Esophagus mucosa (tissue), 1 donor: Measurements from ENCODE around the gene TSPAN14. TPM values are rescaled to one million over a fixed set of nuclear protein-coding genes. Genes with fewer than 3 reads are reported as not detected.
A peak's percentile ranks its signal among the peaks of the same experiment; 100 is the strongest.

Source experiments
- ATAC-seq: fragments of 200-7000 bp; cut with Tn5 transposase; one replicate; pipeline ENCODE4 v1.9.1; 2020
- total RNA-seq: library from RNA; stranded (reverse); gene quantifications from one replicate; pipeline ENCODE4 v1.2.4, GENCODE V29; 2023
- donor health status: DM: yes; HTN: yes; CAD: no.

Gene TSPAN14
- total RNA-seq, 1 donor from 2014 or later, result 94.6 TPM

DNA sequence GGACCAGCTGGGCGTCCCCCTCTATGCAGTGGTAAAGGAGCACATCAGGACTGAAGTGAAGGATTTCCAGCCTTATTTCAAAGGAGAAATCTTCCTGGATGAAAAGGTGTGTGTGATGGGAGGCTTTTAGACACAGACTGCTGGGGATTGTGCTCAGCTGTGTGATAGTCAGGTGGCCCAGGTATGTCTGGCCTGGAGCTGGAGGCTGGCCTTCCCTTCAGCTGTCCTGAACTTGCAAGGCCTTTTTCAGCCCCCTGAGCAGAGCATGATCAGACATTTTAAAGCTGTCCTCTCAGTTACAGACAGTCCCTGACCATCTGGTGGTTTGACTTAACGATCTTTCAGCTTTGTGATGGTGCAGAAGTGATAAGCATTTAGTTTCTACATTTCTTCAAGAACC is 28.2 kb upstream of the TSPAN14 start:
- ATAC-seq, result no peak

DNA sequence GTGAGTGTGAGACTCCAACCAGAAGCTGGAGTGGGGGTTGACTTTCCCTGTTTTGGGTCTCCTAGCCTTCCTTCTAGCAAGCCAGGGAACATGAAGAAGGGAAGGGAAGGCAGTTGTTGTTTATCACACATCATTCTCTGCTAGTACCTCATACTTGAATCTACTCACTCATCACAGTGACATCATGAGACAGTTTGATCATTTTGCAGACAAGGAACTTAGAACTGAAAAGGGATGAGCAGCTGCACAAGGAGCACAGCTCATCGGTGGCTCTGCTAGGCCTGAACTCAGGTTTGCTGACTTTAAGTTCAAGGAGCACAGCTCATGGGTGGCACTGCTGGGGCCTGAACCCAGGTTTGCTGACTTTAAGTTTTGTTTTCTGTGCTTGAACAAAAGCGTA is 26.6 kb upstream of the TSPAN14 start:
- ATAC-seq, result no peak

DNA sequence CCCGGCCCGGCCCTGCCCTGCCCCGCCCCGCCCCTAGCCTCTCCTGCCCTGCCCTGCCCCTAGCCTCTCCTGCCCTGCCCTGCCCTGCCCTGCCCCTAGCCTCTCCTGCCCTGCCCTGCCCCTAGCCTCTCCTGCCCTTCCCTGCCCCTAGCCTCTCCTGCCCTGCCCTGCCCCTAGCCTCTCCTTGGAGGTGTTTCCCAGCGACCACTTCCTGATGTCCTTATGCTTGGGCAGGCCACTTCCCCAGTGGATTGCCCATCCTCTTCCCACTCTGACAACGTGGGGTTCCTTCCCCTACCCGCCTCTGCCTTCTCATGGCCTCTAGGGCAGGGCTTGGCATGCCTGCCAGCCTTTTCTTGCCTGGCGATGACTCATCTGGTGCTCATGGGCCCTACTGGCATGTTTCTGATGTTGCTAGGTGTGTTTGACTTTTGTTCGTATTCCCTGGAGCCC is 24.6 kb upstream of the TSPAN14 start:
- peak; percentile 97 for ATAC-seq

DNA sequence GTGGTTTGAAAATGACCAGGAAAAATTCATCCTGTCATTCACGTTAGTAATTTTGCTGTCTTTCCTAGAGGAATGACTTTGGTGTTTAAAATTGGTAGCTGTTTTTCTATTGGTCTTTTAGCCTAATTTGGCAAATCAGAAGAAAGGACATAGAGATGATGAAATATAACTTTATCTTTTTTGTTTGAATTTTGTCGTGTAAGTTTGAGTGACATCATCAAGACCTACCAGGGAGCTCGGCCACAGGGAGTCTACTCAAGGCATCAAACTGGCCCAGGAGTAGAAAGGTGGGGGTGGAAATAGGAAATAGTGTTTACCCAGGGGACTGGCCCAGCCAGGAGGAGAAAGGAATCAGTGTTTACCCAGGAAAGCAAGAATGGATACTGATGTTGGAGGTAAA is 21.0 kb upstream of the TSPAN14 start:
- ATAC-seq, result no peak

DNA sequence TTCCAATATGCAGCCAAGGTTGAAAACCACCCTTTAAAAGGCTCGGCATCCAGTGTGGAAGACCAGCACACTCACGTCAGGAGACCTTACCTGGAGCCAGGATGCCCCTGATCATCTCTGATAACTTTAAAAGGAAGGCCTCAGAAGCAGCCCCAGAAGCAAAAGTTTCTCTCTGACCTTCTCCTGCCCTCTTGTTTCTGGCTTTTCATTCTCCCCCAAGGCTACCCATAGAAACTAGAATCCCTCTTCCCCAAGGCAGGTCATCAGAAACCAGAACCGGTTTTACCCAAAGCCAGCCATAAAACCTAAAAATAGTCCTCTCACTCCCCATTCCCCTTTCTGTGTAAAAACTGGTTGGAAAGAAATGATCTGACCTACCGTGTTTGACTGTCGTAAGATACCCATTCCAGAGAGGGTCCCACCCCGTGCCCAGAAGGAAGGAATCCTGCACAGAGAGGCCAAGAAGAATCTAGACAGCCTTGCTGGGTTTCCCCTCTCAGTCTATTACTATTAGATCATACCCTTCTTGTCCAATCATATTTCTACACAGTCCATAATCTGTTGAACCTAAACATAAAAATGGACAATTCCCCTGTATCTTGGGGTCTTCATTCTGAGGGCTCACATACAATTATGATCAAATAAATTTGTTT is 17.5 kb upstream of the TSPAN14 start:
- ATAC-seq, result peak; percentile 16

DNA sequence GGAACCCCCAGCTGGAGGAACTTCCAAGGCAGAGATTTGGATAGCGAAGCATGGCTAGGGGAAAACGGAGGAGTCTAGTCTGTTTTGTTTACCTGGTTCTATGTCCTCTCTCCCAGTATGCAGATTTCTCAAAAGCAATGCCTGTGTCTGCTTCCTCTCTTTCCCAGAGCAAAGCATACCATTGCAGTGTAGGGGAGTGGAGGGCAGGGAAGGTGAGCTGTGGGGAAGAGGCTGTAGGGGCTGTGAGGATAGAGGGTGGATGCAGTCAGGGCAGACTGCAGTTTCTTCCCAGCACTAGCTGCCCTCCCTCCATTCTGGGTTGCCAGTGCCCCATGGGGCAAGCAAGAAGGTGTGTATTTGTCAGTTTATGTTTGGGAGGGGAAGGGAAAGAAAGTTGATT is 16.9 kb upstream of the TSPAN14 start:
- peak; percentile 29 for ATAC-seq

DNA sequence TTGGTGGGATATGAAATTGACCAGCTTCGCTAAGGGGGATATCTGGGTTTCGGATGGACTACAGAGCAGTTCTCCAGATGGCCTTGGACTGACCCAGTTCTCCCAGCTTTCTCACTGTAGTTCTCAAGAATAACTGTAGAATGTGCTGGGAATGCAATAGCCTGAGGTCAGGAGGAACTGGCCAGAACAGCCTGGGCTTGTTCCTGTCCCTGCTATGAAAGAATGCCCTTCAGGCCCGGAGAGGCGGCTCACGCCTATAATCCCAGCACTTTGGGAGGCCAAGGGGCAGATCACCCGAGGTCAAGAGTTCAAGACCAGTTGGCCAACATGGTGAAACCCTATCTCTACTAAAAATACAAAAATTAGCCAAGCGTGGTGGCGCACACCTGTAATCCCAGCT is 12.3 kb upstream of the TSPAN14 start:
- no peak for ATAC-seq

DNA sequence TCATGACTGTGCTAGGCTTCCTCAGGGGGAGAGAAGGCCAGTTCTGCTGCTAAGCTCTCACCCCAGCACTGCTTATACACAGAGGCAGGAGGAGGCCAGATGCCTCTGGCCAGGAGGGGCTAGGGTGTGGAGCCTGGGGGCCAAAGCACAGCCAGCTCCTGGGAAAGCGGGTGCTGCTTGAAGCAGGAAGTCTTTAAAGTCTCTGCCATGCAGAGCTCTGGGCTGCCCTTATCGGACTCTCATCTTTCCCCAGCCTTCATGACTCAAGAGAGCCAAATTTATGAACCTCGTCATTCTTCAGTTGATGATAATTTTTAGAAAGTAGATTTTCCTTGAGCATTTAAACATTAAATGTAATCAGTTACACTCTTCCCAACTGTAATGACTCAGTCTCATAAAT is 11.2 kb upstream of the TSPAN14 start:
- ATAC-seq, result no peak

DNA sequence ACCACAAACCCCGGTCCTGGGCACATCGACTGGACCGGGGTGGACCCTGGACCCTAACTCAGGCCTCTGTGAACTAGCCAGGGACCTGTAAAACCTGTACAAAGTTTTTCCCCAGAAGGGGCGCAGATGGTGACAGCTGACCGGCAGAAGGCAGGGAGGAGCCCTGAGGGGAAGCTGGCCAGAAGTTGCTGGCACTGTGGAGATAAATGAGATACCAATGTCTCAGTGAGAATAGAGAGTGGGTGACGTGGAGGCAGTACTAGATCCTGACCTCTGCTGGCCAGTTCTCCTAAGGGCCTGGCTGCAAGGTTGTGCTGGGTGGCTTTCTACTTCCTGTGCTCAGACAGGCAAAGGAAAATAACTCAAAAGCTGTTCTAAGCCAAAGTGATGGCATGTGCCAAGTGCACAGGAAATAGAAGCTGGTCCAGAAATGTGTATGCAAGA is 10.6 kb upstream of the TSPAN14 start:
- ATAC-seq, result peak; percentile 67

DNA sequence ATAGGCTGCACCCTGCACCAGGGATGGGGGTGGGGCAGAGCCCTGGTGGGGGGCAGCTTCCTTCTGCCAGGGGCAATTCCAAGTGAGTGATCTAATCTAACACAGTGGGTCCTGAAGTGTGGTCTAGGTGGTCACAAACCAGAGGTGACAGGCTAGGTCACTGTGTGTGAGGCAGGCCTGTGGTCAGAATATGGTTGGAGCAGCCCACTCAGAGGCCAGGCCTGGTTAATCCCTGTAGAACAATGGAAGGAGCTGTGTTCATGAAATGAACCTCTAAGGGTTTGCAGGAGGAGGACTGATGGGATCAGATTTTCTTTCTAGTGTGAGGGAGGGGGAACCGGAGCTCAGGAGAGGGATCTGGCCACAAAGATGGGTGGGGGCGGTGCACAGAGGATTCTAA is 10.0 kb upstream of the TSPAN14 start:
- ATAC-seq, result no peak

DNA sequence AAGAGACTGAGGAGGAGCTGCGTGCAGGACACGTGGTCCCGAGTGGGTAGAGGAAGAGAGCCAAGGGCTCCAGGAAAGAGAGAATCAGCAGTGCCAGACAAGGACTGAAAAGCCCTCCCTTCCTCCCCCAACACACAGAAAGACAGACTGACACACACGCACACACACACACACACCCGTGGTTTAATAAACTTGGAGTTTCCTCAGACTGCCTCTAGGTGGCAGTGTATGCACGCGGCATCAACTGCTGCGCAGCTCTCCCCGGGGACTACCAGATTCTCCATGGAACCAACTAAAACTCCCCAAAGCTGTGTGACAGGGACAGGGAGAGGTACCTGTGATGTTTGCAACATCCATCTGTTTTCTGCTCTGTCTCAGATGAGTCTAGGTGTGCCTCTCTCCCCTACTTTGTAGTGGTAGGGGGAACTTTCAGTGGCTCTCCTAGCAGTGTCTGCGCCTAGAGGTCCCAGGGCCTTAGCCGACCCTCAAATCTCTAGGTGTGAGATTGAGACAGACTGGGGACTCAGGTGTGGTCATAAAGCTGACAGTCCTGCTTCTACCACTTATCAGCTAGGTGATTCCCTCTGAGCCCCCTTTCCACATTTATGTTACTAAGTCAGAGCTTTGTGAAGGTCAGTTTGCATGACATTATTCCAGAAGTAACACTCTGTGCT is 9.3 kb upstream of the TSPAN14 start:
- ATAC-seq, result peak; percentile 93

DNA sequence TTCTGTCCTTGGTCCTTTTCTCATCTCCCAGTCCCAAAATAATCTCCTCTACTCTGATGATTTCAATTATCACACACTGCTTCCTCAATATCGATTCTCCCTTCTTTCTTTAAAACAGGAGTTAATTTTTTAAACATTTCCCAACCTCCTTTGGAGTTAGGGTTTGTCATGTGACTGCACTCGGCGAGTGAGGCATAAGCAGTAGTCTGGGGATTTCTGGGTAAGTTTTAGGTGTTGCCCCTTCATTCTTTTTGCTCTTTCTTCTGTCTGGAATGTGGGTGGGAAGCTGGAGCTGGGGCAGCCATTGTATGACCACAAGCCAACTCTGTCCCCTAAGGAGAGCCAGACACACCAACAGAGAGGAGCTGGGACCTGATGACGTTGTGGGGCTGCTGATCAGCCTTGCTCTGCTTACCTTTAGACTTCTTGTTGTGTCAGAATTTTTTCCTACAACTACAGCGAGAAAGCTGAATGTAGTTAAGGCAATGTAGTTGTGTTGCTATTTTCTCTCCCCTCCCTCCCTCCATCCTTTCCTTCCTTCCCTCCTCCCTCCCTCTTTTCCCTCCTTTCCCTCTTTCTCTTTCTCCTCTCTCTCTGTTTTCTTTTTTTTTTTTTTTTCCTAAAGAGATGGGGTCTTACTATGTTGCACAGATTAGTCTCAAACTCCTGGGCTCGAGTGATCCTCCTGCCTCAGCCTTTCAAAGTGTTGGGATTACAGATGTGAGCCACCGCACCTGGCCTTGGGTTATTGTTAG is 6.5 kb upstream of the TSPAN14 start:
- no peak for ATAC-seq

DNA sequence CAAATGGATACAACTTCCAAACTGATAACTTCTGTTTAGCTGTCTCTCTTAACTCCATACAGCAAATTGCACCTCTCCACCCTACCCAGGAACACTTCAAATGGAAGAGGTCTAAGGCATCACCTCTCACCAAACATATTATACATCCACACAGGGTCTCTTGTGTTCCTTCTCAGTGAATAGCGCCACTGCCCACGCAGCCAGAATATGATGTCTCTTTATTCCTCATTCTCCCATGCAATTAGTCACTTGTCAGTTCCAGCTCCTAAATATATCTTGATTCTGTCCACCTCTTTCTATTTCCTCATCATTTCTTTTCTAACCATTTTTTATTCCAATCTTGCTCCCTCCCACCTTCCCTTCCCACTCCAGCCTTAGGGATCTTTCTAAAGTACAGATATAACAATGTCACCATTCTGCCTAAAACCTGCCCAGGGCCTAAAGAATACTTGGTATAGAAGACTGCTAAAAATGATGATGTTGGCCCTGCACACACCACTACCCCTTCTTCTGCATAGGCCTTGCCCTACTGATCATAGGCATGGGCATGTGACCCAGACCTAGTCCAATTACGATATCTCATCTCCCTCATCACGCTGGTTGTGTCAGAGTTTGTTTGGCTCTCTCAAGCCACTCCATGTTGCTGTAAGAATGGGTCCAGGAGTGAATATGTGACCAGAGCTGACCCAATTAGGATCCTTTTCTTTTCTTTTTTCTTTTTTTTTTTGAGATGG is 5.7 kb upstream of the TSPAN14 start:
- ATAC-seq, result no peak

DNA sequence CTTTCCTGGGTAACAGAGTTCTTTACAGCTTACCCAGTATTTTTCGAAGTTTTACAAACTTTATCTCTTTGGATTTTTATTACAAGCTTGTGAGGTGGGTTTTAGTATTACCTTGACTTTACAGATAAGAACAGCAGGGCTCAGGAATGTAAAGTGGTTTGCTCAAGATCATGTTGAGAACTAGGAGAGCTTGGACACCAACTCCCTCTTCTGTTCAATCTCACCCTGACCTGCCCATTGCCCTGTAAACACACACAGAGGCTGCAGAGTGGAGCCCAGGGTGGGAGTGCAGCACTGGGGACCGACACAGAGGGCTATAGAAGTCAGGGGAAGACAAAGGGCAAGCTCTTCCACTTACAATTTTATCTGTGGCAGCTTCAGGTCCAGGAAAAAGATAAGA is 4.6 kb upstream of the TSPAN14 start:
- no peak for ATAC-seq

DNA sequence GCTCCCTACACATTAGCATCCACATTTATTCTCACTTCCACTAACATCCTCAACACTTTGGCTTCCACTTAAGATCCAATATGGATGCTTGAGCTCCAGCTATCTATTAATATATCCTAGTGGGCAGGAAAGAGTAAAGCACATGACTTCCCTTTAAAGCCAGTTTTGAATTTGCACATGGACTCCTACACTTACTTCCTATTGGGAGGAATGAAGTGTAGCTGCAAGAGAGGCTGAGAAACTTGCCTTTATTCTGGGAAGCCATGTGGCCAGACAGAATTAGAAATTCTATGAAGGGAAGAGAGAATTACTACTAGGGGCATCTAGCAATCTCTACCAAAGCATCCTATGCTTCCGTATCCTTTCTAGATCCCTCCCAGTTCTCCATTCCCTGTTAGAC is 3.0 kb upstream of the TSPAN14 start:
- no peak for ATAC-seq

DNA sequence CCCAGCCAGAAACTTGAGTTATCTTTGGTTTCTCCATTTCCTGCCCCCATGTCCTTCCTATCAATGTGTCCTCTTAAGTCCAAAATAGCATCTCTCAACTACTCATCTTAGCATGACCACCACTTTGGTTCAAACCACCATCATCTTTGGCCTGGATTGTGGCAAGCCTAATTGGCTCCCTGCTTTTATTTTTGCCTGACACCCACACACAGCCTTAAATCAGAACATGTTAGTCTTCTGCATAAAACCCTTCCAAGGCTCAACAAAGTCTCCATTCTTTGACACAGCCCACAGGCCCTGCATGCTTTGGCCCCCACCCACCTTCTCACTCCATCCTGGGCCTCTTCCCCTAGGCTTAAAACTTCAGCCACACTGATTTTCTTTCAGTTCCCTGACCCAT is 2.0 kb upstream of the TSPAN14 start:
- ATAC-seq, result no peak

DNA sequence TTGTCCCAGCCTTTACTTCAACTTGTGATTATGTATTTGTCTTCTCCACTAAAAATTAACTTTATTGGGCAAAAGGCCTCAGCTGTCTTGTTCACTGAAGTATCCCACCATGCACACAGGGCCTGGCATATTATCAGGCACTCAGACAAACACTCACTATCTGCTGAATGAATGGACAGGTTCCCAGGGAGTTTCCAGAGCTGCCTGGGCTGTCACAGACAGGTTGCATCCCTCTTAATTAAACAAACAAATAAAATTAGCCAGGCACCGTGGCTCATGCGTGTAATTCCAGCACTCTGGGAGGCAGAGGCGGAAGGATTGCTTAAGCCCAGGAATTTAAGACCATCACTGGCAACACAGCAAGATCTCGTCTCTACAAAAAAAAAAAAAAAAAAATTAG is 1.5 kb upstream of the TSPAN14 start:
- ATAC-seq, result no peak

DNA sequence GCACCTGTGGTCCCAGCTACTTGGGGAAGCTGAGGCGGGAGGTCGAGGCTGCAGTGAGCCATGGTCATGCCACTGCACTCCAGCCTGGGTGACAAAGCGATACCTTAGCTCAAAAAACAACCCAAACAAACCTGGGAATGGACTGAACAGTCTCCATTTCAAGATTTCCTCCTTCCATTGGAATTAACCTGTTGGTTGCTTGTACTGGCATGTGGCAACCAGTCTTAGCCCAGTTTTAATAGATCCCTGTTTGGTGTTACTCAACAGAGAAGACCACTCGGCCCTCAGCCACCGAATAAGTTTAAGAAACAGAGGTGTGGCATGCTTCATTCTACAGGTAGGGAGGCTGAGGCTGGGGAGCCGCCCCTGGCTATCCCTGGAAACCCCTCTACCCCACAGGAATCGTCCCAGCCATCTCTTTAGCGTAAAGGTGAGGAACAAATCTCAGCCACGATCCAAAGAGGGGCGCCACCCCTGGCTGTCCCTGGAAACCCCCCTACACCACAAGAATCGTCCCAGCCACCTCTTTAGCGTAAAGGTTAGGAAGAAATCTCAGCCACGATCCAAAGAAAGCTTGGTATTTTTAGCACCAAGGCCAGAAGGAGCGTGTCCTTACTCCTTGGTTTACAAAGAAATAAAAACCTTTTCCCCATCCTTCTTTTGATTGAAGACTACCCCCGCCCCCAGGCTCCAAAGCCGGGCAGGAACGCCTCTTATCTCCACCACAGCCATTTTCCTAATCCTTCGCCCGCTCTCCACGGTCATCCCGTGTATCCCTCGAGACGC is 861 bp upstream of the TSPAN14 start:
- no peak for ATAC-seq

DNA sequence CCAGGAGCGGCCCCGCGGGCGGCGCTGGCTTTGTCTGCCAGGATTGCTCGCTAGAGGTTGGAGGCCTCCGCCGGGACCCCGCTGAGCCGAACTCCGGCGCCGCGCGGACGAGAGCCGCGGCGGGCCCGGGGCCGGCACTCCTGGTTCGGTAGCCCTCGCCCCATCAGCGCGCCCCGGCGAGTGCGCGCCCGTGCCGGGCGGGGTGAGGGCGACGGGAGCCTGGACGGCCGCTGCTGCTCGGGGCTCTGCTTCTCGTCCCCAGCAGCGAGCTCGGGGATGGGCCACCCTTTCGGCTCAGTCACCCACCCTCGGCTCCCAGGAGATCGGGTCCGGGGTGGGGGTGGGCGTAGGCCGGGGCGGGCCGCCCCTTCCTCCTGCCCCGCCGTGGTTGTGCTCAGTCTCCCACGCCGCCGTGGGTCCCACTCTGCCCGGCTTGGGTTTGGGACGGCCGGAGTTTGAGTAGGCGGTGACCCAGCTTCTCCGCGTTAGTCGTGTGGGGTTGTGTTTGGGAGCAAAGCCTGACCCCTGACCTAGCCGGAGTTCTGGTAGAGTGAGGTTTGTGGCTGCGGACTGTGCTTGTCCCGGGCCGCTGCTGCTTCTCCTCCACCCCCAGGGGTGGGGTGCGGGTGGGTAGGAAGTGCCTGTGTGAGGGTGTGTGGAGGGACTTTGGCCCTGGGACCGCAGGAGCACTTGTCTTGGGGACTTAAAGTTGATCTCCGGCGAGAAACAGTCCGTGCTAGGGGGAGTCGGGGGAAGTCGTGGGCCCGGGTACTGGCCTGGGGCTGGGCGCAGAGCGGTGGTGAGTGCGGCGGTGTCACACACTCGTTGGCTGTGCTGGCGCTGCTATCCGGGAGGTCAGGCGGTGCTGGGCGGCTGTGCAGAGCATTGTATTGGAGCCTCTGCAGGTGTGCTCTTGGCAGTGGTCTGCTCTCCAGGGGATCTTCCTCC is 677 bp downstream of the TSPAN14 start:
- ATAC-seq, result peak; percentile 22

DNA sequence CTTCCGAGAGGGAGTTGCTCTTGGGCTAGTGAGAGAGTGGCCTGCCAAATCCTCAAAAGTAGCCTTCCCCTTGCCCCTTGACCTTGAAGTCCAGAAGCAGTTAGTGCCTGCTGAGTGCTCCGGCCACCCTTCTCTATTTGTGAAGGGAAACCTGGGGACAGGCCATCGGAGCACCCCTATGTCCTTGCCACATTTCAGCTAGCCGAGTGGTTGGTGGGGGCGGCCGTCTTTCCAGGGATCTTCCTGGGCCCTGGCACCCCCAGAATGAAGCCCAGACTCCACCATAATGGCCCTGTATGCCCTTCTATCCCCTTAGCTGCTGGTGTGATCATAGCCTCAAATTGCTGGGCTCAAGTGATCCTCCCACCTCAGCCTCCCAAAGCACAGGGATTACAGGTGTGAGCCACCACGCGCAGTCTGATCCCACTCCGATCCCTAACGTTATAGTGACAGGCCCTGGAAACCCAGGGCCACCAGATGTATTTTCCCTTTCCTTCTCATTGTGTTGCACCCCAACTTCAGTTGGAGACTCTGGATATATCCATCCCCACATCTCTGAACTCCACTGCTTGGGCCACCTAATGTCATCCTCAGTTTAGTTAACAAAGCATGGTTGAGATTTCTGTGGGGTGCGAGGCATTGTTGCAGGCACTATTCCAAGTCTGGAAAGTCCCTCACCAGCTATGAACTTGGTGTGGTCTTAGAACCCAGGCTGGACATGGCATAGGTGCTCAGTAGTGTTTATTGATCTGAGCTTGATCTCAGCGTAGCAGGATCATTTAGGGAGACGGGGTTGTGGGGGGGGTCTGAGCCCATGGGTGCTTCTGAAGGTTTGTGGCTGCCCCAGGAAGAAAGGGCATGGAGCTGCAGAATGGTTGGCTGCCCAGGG is 1.6 kb downstream of the TSPAN14 start:
- ATAC-seq, result no peak
